Bronchial epithelial cell (primary cell): ENCODE results near the gene NOTCH1. TPM values are rescaled to one million over a fixed set of nuclear protein-coding genes. Genes with fewer than 3 reads are reported as not detected.

ENCODE experiments used
- DNase-seq: peaks from one replicate; pipeline ENCODE4 v3.0.0-alpha.2; 2010; ENCODE audit warnings: low read depth
- FAIRE-seq: peaks from 2 replicates; lab custom pipeline; 2011; peaks lifted over from hg19 to GRCh38; lab: Jason Lieb, UNC
- H3K27me3 ChIP-seq: 2 replicates; pipeline ENCODE4 v1.5.1; 2011; ENCODE audit warnings: low read length; ENCODE audit not compliant: control insufficient read depth, insufficient read depth
- H3K36me3 ChIP-seq: 2 replicates; pipeline ENCODE4 v1.5.1; 2011; ENCODE audit warnings: low read length; ENCODE audit not compliant: control insufficient read depth, insufficient read depth
- H3K4me3 ChIP-seq: 2 replicates; pipeline ENCODE4 v1.5.1; 2011; ENCODE audit warnings: mild to moderate bottlenecking, low read depth, low read length, control low read depth
- total RNA-seq: library from RNA; depleted of rRNA; stranded (reverse); fragments of >200 nt; gene quantifications from 2 replicates; pipeline ENCODE4 v1.2.1, GENCODE V29; 2014
- TF ChIP-seq, protein P1 (sequence below): IDR thresholded peaks from 2 replicates; pipeline ENCODE4 v1.5.1; 2011; ENCODE audit warnings: mild to moderate bottlenecking, moderate library complexity, low read length, control low read depth, inconsistent platforms; ENCODE audit not compliant: insufficient read depth, severe bottlenecking

Gene NOTCH1
- total RNA-seq, 1 donor from 2014 or later: 70.0 TPM

DNA sequence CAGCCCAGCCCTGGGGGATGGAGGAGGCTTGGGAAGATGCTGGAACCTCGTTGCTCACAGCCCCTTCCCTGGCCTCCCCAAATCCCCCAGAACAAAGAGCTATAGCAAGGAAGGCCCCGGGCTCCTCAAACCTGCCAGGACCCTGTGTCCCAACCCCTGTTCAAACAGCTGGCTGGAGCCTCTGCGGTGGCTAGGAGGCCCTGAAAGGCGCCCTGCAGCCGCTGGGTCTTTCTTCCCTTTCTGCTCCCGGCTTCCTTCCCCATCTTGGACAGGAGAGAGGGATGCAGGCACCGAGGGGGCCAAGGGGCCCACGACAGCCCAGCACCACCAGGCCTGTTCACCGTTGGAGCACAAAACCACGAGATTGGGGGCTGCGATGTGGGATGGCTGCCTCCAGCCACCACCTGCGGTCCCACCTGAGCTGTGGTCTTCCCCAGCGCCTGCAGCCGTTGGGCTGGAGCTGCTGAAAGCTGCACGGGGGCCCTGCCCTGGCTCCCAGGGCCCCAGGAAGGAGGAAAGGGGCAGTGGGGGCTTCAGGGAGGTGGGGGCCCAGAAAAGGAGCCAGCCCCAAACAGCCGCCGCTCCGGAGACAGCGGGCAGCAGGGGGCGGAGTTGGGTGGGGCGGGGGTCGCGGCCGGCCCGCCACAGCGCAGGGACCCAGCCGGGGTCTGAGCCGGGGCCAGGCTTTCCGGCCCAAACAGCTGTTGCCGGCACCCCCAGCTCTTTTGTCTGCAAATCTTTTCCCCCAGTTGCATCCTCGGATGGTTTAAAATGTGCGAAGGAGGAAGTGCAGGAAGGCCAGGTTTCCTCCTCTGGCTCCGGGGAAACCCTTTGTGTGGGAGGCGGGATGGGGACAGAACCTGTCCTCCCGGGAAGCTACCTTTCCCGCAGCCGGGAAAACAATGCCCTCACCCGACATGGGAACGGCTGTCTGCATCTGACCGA lies 16.1 kb downstream of the NOTCH1 start:
- FAIRE-seq (no peak), DNase-seq (no peak)
- H3K36me3 ChIP-seq: peaks cover 57% of the 10 kb centered on the region
- H3K27me3 ChIP-seq: no peaks in the 10 kb centered on the region
- TF ChIP-seq, protein P1, sequence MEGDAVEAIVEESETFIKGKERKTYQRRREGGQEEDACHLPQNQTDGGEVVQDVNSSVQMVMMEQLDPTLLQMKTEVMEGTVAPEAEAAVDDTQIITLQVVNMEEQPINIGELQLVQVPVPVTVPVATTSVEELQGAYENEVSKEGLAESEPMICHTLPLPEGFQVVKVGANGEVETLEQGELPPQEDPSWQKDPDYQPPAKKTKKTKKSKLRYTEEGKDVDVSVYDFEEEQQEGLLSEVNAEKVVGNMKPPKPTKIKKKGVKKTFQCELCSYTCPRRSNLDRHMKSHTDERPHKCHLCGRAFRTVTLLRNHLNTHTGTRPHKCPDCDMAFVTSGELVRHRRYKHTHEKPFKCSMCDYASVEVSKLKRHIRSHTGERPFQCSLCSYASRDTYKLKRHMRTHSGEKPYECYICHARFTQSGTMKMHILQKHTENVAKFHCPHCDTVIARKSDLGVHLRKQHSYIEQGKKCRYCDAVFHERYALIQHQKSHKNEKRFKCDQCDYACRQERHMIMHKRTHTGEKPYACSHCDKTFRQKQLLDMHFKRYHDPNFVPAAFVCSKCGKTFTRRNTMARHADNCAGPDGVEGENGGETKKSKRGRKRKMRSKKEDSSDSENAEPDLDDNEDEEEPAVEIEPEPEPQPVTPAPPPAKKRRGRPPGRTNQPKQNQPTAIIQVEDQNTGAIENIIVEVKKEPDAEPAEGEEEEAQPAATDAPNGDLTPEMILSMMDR: no peak
- H3K4me3 ChIP-seq: no peak overlapping the region

DNA sequence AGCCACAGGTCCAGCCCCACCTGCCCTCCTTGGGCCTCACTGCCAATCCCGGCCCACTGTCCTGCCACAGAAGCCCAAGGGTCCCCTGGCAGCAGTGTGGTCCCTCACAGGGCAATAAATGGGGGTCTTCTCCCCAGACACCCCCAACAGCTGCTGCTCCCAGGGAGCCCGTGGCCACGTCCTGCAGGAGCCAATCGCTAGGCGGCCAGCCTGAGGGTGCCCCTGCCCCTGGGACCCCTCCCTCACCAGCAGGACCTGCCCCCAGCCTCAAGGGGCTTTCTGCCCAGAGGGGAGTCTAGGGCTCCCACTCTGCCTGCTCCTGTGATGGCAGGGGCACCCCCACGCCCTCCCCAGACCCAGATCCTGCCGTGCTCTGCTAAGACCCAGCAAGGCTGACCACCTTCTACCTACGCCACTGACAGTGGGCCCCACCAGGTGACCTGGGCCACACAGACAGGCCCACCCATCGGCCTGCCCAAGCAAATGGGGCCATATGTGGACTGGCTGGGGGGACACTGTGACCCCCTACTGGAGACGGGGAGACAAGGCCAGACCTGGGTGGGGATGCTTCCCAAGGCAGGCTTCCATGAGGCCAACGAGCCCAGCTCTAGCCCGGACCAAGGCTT lies 17.0 kb downstream of the NOTCH1 start:
- DNase-seq: no peak
- H3K36me3 ChIP-seq: peaks cover 55% of the 10 kb centered on the region
- no peak for FAIRE-seq
- no peaks in the 10 kb centered on the region for H3K27me3 ChIP-seq
- TF ChIP-seq, protein P1: no peak
- H3K4me3 ChIP-seq: no peak overlapping the region

- no peak for FAIRE-seq
- no peak overlapping the region for H3K4me3 ChIP-seq
- peaks cover 56% of the 10 kb centered on the region for H3K36me3 ChIP-seq
- TF ChIP-seq, protein P1: peak; percentile 2
- no peak for DNase-seq
- H3K27me3 ChIP-seq: no peaks in the 10 kb centered on the region
Measured at GRCh38 chr9:136527721-136528710, 17.8 kb downstream of the NOTCH1 start.

- peaks cover 61% of the 10 kb centered on the region for H3K36me3 ChIP-seq
- FAIRE-seq: no peak
Measured at GRCh38 chr9:136527131-136527530, 18.7 kb downstream of the NOTCH1 start.

GRCh38 chr9:136526625-136527066 lies 19.2 kb downstream of the NOTCH1 start:
- DNase-seq (no peak), FAIRE-seq (no peak)
- peaks cover 59% of the 10 kb centered on the region for H3K36me3 ChIP-seq
- TF ChIP-seq, protein P1: no peak
- no peaks in the 10 kb centered on the region for H3K27me3 ChIP-seq
- H3K4me3 ChIP-seq: no peak overlapping the region

More at GRCh38 chr9:136527131-136527530, 18.7 kb downstream of the NOTCH1 start:
- no peak for DNase-seq
- no peak overlapping the region for H3K4me3 ChIP-seq
- no peaks in the 10 kb centered on the region for H3K27me3 ChIP-seq
- TF ChIP-seq, protein P1: no peak
